Measurements from ENCODE around the gene PAIP2B. TPM values are rescaled to one million over a fixed set of nuclear protein-coding genes. Genes with fewer than 3 reads are reported as not detected.

The PAIP2B gene
- total RNA-seq, 1 donor from 2014 or later = 2.9 TPM

GRCh38 chr2:71156573-71156972 is 70.3 kb downstream of the PAIP2B start:
- no peak overlapping the region for H3K4me3 ChIP-seq (ENCODE audit: low read depth, low read length)
- peaks cover 19% of the 10 kb centered on the region for H3K27me3 ChIP-seq (ENCODE audit: control insufficient read depth, insufficient read depth, low read length)
- DNase-seq (ENCODE audit: low read depth) = no peak
- no peak for TF ChIP-seq CTCF (IDR thresholded peaks at IDR 0.05; ENCODE audit: insufficient read depth, low read length, poor library complexity, severe bottlenecking)
- H3K36me3 ChIP-seq (ENCODE audit: control insufficient read depth, insufficient read depth, low read length) = no peaks in the 10 kb centered on the region

GRCh38 chr2:71155846-71156245 is 71.1 kb downstream of the PAIP2B start:
- no peak for DNase-seq (ENCODE audit: low read depth)
- peaks cover 19% of the 10 kb centered on the region for H3K27me3 ChIP-seq (ENCODE audit: control insufficient read depth, insufficient read depth, low read length)
- H3K36me3 ChIP-seq (ENCODE audit: control insufficient read depth, insufficient read depth, low read length) = no peaks in the 10 kb centered on the region
- no peak for TF ChIP-seq CTCF (IDR thresholded peaks at IDR 0.05; ENCODE audit: insufficient read depth, low read length, poor library complexity, severe bottlenecking)
- H3K4me3 ChIP-seq (ENCODE audit: low read depth, low read length) = no peak overlapping the region

GRCh38 chr2:71154798-71155197 is 72.1 kb downstream of the PAIP2B start:
- DNase-seq (ENCODE audit: low read depth) = no peak
- Histone ChIP-seq H3K36me3 (ENCODE audit: control insufficient read depth, insufficient read depth, low read length) (no peaks in the 10 kb centered on the region), H3K27me3 (ENCODE audit: control insufficient read depth, insufficient read depth, low read length) (peaks cover 19% of the 10 kb centered on the region), H3K4me3 (ENCODE audit: low read depth, low read length) (no peak overlapping the region)
- TF ChIP-seq CTCF (IDR thresholded peaks at IDR 0.05; ENCODE audit: insufficient read depth, low read length, poor library complexity, severe bottlenecking) = no peak

- TF ChIP-seq CTCF (IDR thresholded peaks at IDR 0.05; ENCODE audit: insufficient read depth, low read length, poor library complexity, severe bottlenecking) = no peak
- no peak overlapping the region for H3K4me3 ChIP-seq (ENCODE audit: low read depth, low read length)
- no peaks in the 10 kb centered on the region for H3K36me3 ChIP-seq (ENCODE audit: control insufficient read depth, insufficient read depth, low read length)
- no peak for DNase-seq (ENCODE audit: low read depth)
- peaks cover 19% of the 10 kb centered on the region for H3K27me3 ChIP-seq (ENCODE audit: control insufficient read depth, insufficient read depth, low read length)
These were observed 72.6 kb downstream of the PAIP2B start for GRCh38 chr2:71154279-71154678.

- DNase-seq (ENCODE audit: low read depth) = no peak
- H3K36me3 ChIP-seq (ENCODE audit: control insufficient read depth, insufficient read depth, low read length) = no peaks in the 10 kb centered on the region
These were observed 73.2 kb downstream of the PAIP2B start for GRCh38 chr2:71153585-71154224.

More at GRCh38 chr2:71153585-71154224, 73.2 kb downstream of the PAIP2B start:
- Histone ChIP-seq H3K4me3 (ENCODE audit: low read depth, low read length) (no peak overlapping the region), H3K27me3 (ENCODE audit: control insufficient read depth, insufficient read depth, low read length) (peaks cover 19% of the 10 kb centered on the region)
- TF ChIP-seq CTCF (IDR thresholded peaks at IDR 0.05; ENCODE audit: insufficient read depth, low read length, poor library complexity, severe bottlenecking) = no peak
